Dendritic cell treated with granulocyte-macrophage colony-stimulating factor and Interleukin-4, amounts not matched to agents 40 ng/mL and 50 ng/mL, for 4 days (primary cell): ENCODE data around the gene GPR137C.
A peak's percentile ranks its signal among the peaks of the same experiment; 100 is the strongest.

Experiments
- H3K27ac Mint-ChIP-seq: one replicate; pipeline ENCODE4 v1.8.0; 2022; ENCODE audit warnings: mild to moderate bottlenecking, mixed read lengths
- H3K27me3 Mint-ChIP-seq: one replicate; pipeline ENCODE4 v1.8.0; 2022; ENCODE audit warnings: mild to moderate bottlenecking, mixed read lengths
- H3K36me3 Mint-ChIP-seq: one replicate; pipeline ENCODE4 v1.8.0; 2022; ENCODE audit warnings: low read depth, mixed read lengths
- H3K4me1 Mint-ChIP-seq: one replicate; pipeline ENCODE4 v1.8.0; 2022; ENCODE audit warnings: low read depth, mixed read lengths
- H3K4me3 Mint-ChIP-seq: one replicate; pipeline ENCODE4 v1.8.0; 2022; ENCODE audit warnings: mild to moderate bottlenecking, moderate library complexity, mixed read lengths
- H3K9me3 Mint-ChIP-seq: one replicate; pipeline ENCODE4 v1.8.0; 2022; ENCODE audit warnings: mixed read lengths
- intact Hi-C: fragments of 100-400 bp; cut with micrococcal nuclease; formaldehyde crosslinking; loops from one replicate; pipeline ENCODE4 v1.15.0; 2022

The GPR137C gene, protein sequence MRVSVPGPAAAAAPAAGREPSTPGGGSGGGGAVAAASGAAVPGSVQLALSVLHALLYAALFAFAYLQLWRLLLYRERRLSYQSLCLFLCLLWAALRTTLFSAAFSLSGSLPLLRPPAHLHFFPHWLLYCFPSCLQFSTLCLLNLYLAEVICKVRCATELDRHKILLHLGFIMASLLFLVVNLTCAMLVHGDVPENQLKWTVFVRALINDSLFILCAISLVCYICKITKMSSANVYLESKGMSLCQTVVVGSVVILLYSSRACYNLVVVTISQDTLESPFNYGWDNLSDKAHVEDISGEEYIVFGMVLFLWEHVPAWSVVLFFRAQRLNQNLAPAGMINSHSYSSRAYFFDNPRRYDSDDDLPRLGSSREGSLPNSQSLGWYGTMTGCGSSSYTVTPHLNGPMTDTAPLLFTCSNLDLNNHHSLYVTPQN

DNA sequence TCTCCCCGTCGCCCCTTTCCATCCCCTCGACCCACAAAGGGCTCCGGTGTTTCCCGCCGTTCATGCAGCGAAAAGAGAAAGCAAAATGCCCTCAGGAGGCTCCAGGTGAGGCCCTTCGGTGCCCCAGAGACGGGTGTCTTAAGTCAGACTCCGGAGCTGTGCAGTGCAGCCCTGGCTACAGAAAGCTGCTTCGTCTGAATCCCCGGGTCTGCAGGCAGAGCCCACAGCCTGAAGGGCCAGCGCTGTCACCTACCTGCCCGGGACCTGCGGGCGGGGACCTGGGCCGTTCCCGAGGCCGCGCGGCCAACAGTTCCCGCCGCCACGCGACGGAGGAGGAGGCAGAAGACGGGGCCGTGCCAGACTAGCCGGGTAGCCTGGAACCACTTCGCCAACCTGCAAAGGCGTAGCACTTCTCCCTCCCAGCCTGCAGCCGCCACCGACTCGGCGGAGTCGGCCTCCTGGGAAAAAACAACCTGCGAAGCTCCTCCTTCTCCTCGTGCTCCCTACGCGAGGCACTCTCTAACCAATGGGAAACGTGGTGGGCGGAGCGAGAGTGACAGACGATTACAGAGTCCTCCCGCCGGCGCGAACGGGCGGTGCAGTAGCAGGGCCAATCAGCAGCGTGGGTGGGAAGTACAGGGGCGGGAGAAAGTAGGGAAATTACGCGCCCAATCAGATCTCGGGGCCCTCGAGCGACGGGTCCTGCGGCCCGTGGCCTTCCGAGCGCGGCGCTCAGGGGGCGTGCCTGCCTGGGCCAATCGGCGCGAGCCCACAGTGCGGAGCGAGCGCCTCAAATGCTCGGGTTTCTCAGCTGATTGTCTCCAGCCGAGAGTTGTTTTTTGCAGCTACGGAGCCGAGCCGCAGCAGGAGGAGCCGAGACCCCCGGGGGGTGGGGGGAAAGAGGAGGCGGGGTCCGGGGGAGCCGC, at the start of gene GPR137C, which contains the start of gene TXNDC16:
Gene GPR137C (plus strand): TSS at position 774 of the 926 bp plus-strand sequence. CDS start 312 bp downstream, outside the sequence.
Gene TXNDC16 (minus strand): TSS at position 443 of the 926 bp plus-strand sequence. CDS start 8,948 bp downstream, outside the sequence.
- H3K4me3 Mint-ChIP-seq = peak within 1 kb of the TSS; percentile 93
- intact Hi-C loops = loop anchor here (2.0 to 10.0 kb wide), 5 partner anchors 142 to 558 kb away; partner anchors contain the start of genes ERO1A, GNPNAT1, PTGER2 and STYX
- H3K27me3 Mint-ChIP-seq = peaks cover 9% of the 10 kb centered on the region

DNA sequence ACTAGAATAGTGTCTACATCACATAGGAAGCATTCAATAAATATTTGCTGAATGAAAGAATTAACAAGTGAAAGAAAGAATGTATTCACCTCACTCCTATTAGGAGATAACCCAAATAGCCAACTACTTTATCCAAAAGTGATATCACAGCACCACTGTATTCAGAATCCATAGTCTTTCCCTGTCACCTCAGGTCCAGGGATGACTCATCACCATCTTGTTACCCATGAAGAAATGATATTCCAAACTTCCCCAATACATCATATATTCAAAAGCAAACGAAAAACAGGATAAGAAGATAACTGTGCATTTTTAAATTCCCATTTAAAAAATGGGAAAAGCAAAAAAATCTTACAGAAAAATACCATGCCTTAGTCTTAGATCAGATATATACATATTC, 39.4 kb upstream of the GPR137C start:
- no peak overlapping the region for H3K27ac Mint-ChIP-seq
- H3K36me3 Mint-ChIP-seq = peaks cover 8% of the 10 kb centered on the region
- no peak overlapping the region for H3K4me3 Mint-ChIP-seq
- no peaks in the 10 kb centered on the region for H3K27me3 Mint-ChIP-seq
- no peaks in the 10 kb centered on the region for H3K9me3 Mint-ChIP-seq
- no peaks in the 10 kb centered on the region for H3K4me1 Mint-ChIP-seq
- intact Hi-C loops = no loop called here

More for the DNA sequence above, at the start of gene GPR137C, which contains the start of gene TXNDC16:
- Mint-ChIP-seq H3K36me3 (peaks cover 14% of the 10 kb centered on the region), H3K4me1 (peaks cover 37% of the 10 kb centered on the region), H3K9me3 (no peaks in the 10 kb centered on the region), H3K27ac (peak within 1 kb of the TSS; percentile 86)

DNA sequence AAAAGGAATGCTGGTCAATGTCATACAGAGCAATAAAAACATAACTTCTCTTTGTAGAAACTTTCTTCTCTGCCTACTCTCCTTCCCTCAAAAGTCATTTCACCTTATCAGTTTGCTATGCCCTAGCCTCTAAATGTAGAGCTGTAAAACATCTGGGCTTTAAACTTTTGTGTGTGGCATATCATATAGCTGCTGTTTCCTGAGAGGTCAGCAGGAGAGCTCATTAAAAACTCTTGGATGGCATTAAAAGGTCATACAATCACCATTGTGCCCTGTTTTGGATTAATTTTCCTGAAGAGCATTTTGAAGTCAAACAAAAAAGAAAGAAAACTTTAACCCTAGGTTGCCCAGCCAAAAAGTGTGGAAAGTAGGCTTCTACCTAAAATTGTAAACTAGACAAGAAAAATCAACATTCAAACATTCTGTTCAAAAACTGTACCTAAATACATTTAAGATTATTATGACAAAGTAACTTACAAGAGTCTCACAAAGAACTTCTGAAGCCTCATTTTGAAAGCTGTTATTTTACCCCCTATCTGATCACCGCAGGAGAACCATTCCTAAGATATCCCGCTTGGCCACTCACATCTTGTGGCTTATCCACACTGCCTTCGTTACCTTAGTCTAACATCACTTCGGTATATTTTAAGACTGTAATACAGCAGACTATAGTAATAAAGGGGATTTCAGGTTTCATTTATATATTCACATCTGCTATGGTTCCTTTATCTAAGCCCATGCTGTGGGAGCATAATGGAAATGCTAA, 38.4 kb upstream of the GPR137C start:
- H3K4me1 Mint-ChIP-seq = no peaks in the 10 kb centered on the region
- no peaks in the 10 kb centered on the region for H3K27me3 Mint-ChIP-seq
- intact Hi-C loops = no loop called here
- H3K4me3 Mint-ChIP-seq = no peak overlapping the region
- peaks cover 6% of the 10 kb centered on the region for H3K36me3 Mint-ChIP-seq
- no peaks in the 10 kb centered on the region for H3K9me3 Mint-ChIP-seq
- H3K27ac Mint-ChIP-seq = no peak overlapping the region

DNA sequence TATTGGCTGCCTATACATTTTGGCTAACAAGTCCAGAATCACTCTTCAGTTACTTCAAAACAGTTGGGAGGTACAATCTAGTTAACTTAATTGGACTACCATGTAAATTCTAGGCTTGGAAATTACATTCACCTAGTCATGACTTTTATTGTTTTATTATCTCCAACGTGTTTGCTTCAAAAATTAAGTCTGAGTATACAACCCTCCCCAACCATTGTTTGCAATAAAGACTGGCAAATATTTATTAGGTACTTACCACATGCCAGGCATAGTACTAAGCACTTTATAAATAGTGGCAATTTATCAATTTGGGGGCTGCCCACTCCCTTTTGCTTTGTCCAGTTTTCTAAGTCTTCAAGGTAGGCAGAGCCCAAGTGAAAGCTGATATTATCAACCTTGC, 30.6 kb upstream of the GPR137C start:
- Mint-ChIP-seq H3K4me3 (no peak overlapping the region), H3K27ac (no peak overlapping the region), H3K4me1 (no peaks in the 10 kb centered on the region), H3K36me3 (no peaks in the 10 kb centered on the region), H3K9me3 (no peaks in the 10 kb centered on the region), H3K27me3 (no peaks in the 10 kb centered on the region)
- intact Hi-C loops = no loop called here

DNA sequence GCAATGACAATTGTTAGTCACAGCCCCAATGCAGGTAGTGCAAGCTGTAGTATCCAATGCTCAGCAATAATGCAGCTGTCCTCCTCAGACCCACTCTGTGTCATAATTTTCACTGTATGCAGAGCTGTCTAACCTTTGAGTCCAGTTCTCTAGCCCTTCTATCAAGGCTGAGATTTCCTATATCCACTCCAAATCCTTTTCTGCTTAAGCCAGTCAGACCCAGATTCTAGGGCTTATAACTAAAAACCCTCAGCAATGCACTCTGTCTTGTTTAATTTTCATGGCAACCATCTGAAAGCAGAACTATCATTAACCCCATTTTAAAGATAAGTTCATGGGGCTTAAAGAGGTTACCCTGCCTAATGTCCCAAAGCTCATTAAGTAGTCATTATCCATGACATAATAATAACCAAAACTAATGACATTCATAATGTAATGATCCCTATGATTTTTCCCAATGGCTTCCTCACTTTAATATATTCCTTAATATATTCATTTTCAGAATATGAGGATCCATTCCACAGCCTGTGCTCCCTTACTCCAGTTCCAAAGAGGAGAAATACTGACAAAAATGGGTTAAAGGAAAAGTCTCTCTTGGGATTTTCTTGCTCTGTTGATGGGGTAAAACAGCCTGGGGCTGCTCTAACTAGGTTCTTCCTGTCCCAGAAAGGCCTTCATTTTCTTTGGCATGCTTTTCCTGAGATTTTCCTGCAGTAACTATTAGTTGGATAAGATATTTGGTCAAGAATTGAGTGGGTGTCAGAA, 29.9 kb upstream of the GPR137C start:
- no peaks in the 10 kb centered on the region for H3K4me1 Mint-ChIP-seq
- no peak overlapping the region for H3K27ac Mint-ChIP-seq
- H3K36me3 Mint-ChIP-seq = no peaks in the 10 kb centered on the region
- no peaks in the 10 kb centered on the region for H3K9me3 Mint-ChIP-seq
- H3K27me3 Mint-ChIP-seq = no peaks in the 10 kb centered on the region
- intact Hi-C loops = no loop called here
- H3K4me3 Mint-ChIP-seq = no peak overlapping the region

DNA sequence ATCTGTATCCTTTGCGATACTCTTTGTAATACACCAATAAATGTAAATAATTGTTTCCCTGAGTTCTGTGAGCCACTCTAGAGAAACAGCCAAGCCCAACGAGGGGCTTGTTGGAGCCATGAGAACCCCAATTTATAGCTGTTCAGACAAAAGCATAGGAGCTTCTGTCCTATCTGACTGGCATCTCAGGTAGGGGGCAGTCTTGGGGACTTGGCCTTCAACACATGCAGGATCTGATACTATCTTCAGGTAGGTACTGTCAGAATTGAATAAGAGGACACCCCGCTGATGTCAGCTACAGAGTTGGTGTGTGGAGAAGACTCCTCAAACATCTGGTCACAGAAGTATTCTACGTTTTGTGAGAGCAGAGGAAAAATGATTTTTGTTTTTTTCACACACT, 25.6 kb upstream of the GPR137C start:
- H3K4me3 Mint-ChIP-seq = no peak overlapping the region
- no peaks in the 10 kb centered on the region for H3K9me3 Mint-ChIP-seq
- no peak overlapping the region for H3K27ac Mint-ChIP-seq
- H3K27me3 Mint-ChIP-seq = no peaks in the 10 kb centered on the region
- intact Hi-C loops = no loop called here
- no peaks in the 10 kb centered on the region for H3K4me1 Mint-ChIP-seq
- H3K36me3 Mint-ChIP-seq = no peaks in the 10 kb centered on the region

DNA sequence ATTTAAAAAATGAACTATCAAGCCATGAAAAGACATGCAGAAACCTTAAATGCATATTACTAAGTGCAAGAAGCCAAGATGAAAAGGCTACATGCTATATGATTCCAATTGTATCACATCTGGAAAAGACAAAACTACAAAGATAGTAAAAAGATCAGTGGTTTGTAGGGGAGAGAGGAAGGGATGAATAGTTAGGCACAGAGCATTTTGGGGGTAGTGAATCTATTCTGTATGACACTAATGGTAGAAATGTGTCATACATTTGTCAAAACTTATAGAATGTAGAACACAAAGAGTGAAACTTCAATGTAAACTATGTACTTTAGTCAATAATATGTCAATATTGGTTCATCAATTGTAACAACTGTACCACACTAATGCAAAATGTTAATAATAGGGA, 21.2 kb upstream of the GPR137C start:
- no peaks in the 10 kb centered on the region for H3K27me3 Mint-ChIP-seq
- peaks cover 22% of the 10 kb centered on the region for H3K36me3 Mint-ChIP-seq
- no peaks in the 10 kb centered on the region for H3K4me1 Mint-ChIP-seq
- intact Hi-C loops = no loop called here
- no peak overlapping the region for H3K27ac Mint-ChIP-seq
- H3K4me3 Mint-ChIP-seq = no peak overlapping the region
- H3K9me3 Mint-ChIP-seq = no peaks in the 10 kb centered on the region

DNA sequence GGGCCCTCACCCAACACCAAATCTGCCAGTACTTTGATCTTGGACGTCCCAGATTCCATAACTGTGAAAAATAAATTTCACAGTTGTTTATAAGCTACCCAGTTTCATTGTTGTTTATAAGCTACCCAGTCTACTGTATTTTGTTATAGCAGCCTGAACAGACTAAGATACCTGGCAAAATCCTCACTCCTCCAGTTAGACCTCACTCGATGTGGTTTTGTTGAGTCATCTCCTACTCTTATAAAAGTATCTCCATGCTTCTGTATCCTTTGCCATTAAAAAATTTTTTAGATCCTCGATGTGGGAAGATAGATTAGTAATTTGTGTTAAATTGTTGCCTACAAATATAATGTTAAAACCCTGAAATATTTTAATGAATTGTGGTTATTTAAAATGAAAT, 16.4 kb upstream of the GPR137C start:
- Mint-ChIP-seq H3K4me3 (no peak overlapping the region), H3K4me1 (peaks cover 22% of the 10 kb centered on the region), H3K9me3 (no peaks in the 10 kb centered on the region), H3K27ac (no peak overlapping the region), H3K27me3 (no peaks in the 10 kb centered on the region), H3K36me3 (peaks cover 26% of the 10 kb centered on the region)
- intact Hi-C loops = no loop called here

DNA sequence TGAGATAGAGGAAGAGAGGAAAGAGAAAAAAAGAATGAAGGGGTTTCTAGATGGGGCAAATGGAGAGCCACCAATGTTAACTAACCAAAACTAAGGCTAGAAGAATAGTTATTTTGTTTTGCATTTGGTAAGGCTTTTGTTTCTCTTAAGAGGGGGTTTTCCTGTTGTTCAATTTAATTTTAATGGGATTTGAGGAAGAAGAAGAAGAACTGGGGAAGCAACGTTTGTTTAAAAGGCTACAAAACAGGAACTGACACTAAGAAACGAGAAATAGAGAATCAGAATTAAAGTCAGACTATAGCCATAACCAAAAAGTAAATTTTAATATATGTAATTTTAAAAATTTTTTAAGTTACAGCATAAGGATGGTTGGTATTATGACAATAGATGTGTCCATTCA, 14.0 kb upstream of the GPR137C start:
- Mint-ChIP-seq H3K27me3 (no peaks in the 10 kb centered on the region), H3K27ac (peak overlapping the region; percentile 63), H3K36me3 (peaks cover 20% of the 10 kb centered on the region), H3K4me1 (peaks cover 22% of the 10 kb centered on the region), H3K4me3 (peak overlapping the region; percentile 18), H3K9me3 (no peaks in the 10 kb centered on the region)
- intact Hi-C loops = no loop called here

DNA sequence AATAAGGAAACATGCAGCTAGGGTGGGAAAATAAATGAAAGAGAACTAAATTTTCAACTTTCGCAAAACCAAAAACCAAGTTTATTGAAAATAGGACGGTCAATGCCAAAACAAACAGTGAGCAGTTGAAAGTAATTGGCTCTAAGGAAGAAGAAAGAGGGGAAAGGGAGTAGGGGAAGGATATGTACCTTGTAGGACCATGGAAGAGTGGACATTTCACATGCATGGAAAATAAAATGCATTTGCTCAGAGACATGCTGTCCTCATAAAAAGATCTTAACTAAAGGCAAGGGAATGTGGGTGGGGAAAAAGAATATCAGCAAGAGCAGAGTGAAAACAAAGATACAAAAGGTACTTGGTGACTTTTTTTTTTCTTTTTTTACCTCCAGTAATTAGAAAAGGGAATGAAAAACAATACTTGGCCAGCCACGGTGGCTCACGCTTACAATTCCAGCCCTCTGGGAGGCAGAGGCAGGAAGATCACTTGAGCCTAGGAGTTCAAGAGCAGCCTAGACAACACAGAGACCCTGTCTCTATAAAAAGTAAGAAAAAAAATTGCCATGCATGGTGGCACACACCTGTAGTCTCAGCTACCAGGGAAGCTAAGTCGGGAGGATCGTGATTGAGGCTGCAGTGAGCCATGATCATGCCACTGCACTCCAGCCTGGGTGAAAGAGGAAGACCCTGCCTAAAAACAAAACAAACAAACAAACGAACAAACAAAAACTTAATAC, 6.9 kb upstream of the GPR137C start:
- intact Hi-C loops = no loop called here
- Mint-ChIP-seq H3K9me3 (no peaks in the 10 kb centered on the region), H3K36me3 (no peaks in the 10 kb centered on the region), H3K4me3 (no peak overlapping the region), H3K4me1 (peaks cover 24% of the 10 kb centered on the region), H3K27me3 (no peaks in the 10 kb centered on the region), H3K27ac (no peak overlapping the region)

DNA sequence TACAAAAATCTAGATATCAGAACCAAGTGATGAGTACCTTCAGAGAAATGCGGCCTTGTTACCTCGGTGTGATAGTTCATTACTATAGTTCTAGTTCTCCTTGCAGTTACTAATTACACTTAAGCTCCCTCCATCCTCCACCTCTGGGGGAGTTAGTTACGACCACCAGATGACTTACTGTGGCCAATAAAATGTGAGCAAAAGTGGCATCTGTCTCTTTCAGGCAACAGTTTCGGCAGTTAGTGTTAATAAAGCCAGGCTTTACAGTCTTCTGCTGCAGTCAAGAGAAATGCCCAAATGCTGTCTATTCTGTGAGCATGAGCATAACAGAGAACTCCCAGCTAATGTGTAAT, 6.3 kb upstream of the GPR137C start:
- no peaks in the 10 kb centered on the region for H3K27me3 Mint-ChIP-seq
- H3K27ac Mint-ChIP-seq = no peak overlapping the region
- no peaks in the 10 kb centered on the region for H3K9me3 Mint-ChIP-seq
- intact Hi-C loops = no loop called here
- no peaks in the 10 kb centered on the region for H3K36me3 Mint-ChIP-seq
- no peak overlapping the region for H3K4me3 Mint-ChIP-seq
- peaks cover 29% of the 10 kb centered on the region for H3K4me1 Mint-ChIP-seq

DNA sequence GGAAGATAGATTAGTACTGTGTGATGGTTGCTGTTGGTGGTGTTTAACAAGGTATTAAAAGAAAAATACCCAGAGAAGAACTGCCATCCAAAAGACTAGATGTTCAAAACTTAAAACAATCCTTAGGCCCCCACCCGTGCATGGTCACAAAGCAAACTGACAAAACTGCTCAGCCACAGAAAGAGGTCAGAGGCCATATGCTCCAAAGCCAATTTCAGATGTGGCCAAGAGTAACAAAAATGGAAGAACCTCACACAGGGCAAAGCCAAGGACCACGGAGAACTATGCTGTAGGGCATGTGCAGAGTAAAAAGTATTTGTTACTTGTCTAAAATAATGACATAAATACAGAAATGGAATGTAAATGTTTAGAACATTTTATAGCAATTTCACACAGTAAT, 5.6 kb upstream of the GPR137C start:
- Mint-ChIP-seq H3K27me3 (no peaks in the 10 kb centered on the region), H3K4me3 (no peak overlapping the region), H3K9me3 (no peaks in the 10 kb centered on the region), H3K4me1 (peaks cover 36% of the 10 kb centered on the region), H3K36me3 (peaks cover 5% of the 10 kb centered on the region), H3K27ac (no peak overlapping the region)
- intact Hi-C loops = no loop called here
